Measurements from ENCODE around the gene MMS22L.
"Not testable (repeated sequence)": the region's sequence is repeated elsewhere in the genome, so short reads cannot be mapped to it uniquely, and the experiment has no call there.

The MMS22L gene

GRCh38 chr6:97160280-97160679, 122.7 kb downstream of the MMS22L start:
- TF ChIP-seq CTCF (conservative IDR thresholded peaks at IDR 0.05; ENCODE audit: low read length), result no peak
- no peak for TF ChIP-seq EZH2phosphoT487 (IDR thresholded peaks at IDR 0.05; ENCODE audit: borderline replicate concordance)
- Histone ChIP-seq H3K79me2 (ENCODE audit: insufficient read depth, low read length) (no peaks in the 10 kb centered on the region), H3K4me1 (ENCODE audit: insufficient read depth, low read length, poor library complexity, severe bottlenecking) (no peaks in the 10 kb centered on the region), H3K9me2 (replicated peaks; ENCODE audit: low read depth, low read length) (no peaks in the 10 kb centered on the region), H3K4me3 (ENCODE audit: low read length, poor library complexity, severe bottlenecking) (no peak overlapping the region), H3K36me3 (ENCODE audit: insufficient read depth, low read length) (peaks cover 25% of the 10 kb centered on the region; the same call in 1 of the 2 replicates), H3K4me2 (ENCODE audit: low read depth, low read length, poor library complexity, severe bottlenecking) (no peak overlapping the region), H4K20me1 (ENCODE audit: insufficient read depth, low read length, poor library complexity, severe bottlenecking) (no peaks in the 10 kb centered on the region), H3K9me3 (ENCODE audit: insufficient read depth, low read depth, low read length) (no peaks in the 10 kb centered on the region), H3K27me3 (ENCODE audit: insufficient read depth, low read length, poor library complexity, severe bottlenecking) (no peaks in the 10 kb centered on the region), H3F3A (ENCODE audit: low read depth) (no peaks in the 10 kb centered on the region), H3K9ac (ENCODE audit: low read depth, low read length, poor library complexity, severe bottlenecking) (no peak overlapping the region), H2AFZ (ENCODE audit: low read length) (no peak overlapping the region)

- H3K9me2 ChIP-seq (replicated peaks; ENCODE audit: low read depth, low read length); H2AFZ ChIP-seq (ENCODE audit: low read length); H3K27me3 ChIP-seq (ENCODE audit: insufficient read depth, low read length, poor library complexity, severe bottlenecking); H3K4me2 ChIP-seq (ENCODE audit: low read depth, low read length, poor library complexity, severe bottlenecking); H3F3A ChIP-seq (ENCODE audit: low read depth); H4K20me1 ChIP-seq (ENCODE audit: insufficient read depth, low read length, poor library complexity, severe bottlenecking); H3K4me1 ChIP-seq (ENCODE audit: insufficient read depth, low read length, poor library complexity, severe bottlenecking); H3K9me3 ChIP-seq (ENCODE audit: insufficient read depth, low read depth, low read length); H3K4me3 ChIP-seq (ENCODE audit: low read length, poor library complexity, severe bottlenecking); H3K9ac ChIP-seq (ENCODE audit: low read depth, low read length, poor library complexity, severe bottlenecking); H3K79me2 ChIP-seq (ENCODE audit: insufficient read depth, low read length): not testable (repeated sequence)
- peaks cover 11% of the 10 kb centered on the region; the same call in 1 of the 2 replicates for H3K36me3 ChIP-seq (ENCODE audit: insufficient read depth, low read length)
Observed at GRCh38 chr6:97155447-97155846, 127.6 kb downstream of the MMS22L start.

GRCh38 chr6:97154015-97154414, 129.0 kb downstream of the MMS22L start:
- H3K4me1 ChIP-seq (ENCODE audit: insufficient read depth, low read length, poor library complexity, severe bottlenecking), result no peaks in the 10 kb centered on the region
- H3K9me2 ChIP-seq (replicated peaks; ENCODE audit: low read depth, low read length), result no peaks in the 10 kb centered on the region
- TF ChIP-seq EZH2phosphoT487 (IDR thresholded peaks at IDR 0.05; ENCODE audit: borderline replicate concordance), result no peak
- TF ChIP-seq CTCF (conservative IDR thresholded peaks at IDR 0.05; ENCODE audit: low read length), result no peak
- H4K20me1 ChIP-seq (ENCODE audit: insufficient read depth, low read length, poor library complexity, severe bottlenecking), result no peaks in the 10 kb centered on the region
- peaks cover 7% of the 10 kb centered on the region; the same call in 1 of the 2 replicates for H3K36me3 ChIP-seq (ENCODE audit: insufficient read depth, low read length)
- H3K79me2 ChIP-seq (ENCODE audit: insufficient read depth, low read length), result no peaks in the 10 kb centered on the region
- no peak overlapping the region for H3K4me2 ChIP-seq (ENCODE audit: low read depth, low read length, poor library complexity, severe bottlenecking)
- H3K4me3 ChIP-seq (ENCODE audit: low read length, poor library complexity, severe bottlenecking), result no peak overlapping the region
- no peak overlapping the region for H2AFZ ChIP-seq (ENCODE audit: low read length)
- no peaks in the 10 kb centered on the region for H3F3A ChIP-seq (ENCODE audit: low read depth)
- no peaks in the 10 kb centered on the region for H3K9me3 ChIP-seq (ENCODE audit: insufficient read depth, low read depth, low read length)
- no peak overlapping the region for H3K9ac ChIP-seq (ENCODE audit: low read depth, low read length, poor library complexity, severe bottlenecking)
- no peaks in the 10 kb centered on the region for H3K27me3 ChIP-seq (ENCODE audit: insufficient read depth, low read length, poor library complexity, severe bottlenecking)

GRCh38 chr6:97151601-97152000, 131.4 kb downstream of the MMS22L start:
- H3K4me1 ChIP-seq (ENCODE audit: insufficient read depth, low read length, poor library complexity, severe bottlenecking), result no peaks in the 10 kb centered on the region
- H2AFZ ChIP-seq (ENCODE audit: low read length), result no peak overlapping the region
- no peak overlapping the region for H3K4me2 ChIP-seq (ENCODE audit: low read depth, low read length, poor library complexity, severe bottlenecking)
- no peaks in the 10 kb centered on the region for H3K79me2 ChIP-seq (ENCODE audit: insufficient read depth, low read length)
- H3K9ac ChIP-seq (ENCODE audit: low read depth, low read length, poor library complexity, severe bottlenecking), result no peak overlapping the region
- H3F3A ChIP-seq (ENCODE audit: low read depth), result no peaks in the 10 kb centered on the region
- no peaks in the 10 kb centered on the region for H4K20me1 ChIP-seq (ENCODE audit: insufficient read depth, low read length, poor library complexity, severe bottlenecking)
- H3K9me2 ChIP-seq (replicated peaks; ENCODE audit: low read depth, low read length), result no peaks in the 10 kb centered on the region
- H3K36me3 ChIP-seq (ENCODE audit: insufficient read depth, low read length), result peaks cover 9% of the 10 kb centered on the region; the same call in 1 of the 2 replicates
- no peaks in the 10 kb centered on the region for H3K9me3 ChIP-seq (ENCODE audit: insufficient read depth, low read depth, low read length)
- no peaks in the 10 kb centered on the region for H3K27me3 ChIP-seq (ENCODE audit: insufficient read depth, low read length, poor library complexity, severe bottlenecking)
- TF ChIP-seq EZH2phosphoT487 (IDR thresholded peaks at IDR 0.05; ENCODE audit: borderline replicate concordance), result no peak
- no peak overlapping the region for H3K4me3 ChIP-seq (ENCODE audit: low read length, poor library complexity, severe bottlenecking)
